Inferior parietal cortex (tissue), 1 donor: ENCODE data around the gene B3GNT8.
"Not testable (repeated sequence)": the region's sequence is repeated elsewhere in the genome, so short reads cannot be mapped to it uniquely, and the experiment has no call there.

Experiments
- DNase-seq: peaks from one replicate; pipeline ENCODE4 v3.0.0-alpha.2; 2016; ENCODE audit errors: extremely low spot score

The B3GNT8 gene

DNA sequence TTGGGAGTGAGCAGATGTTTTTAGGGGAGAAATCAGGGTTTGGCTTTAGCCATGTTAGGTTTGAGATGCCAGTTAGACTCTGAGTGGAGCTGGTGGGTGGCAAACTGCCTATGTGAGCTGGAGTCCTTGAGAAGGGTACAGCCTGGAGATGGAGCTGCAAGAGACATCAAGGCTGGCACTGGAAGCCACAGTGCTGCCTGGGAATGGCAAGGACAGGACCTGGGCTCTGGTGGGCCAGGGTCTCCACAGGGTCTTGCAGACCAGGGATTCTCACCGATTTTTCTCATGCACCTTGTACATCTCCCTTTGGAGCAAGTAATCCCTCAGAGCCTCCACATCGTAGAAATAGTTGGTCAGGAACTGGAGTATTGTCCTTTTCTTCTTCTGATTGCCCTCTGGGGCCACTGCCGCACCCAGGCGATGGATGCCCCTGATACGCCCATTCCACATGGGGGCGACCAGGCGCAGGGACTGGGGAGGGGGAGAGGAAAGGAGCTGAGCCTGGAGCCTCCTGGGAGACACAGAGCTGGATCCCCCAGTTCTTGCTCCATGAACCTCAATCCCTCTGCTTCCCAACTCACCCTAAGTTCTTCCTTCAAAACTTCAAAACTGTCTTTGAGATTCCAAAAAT lies 10.9 kb upstream of the B3GNT8 start:
- DNase-seq = no peak

DNA sequence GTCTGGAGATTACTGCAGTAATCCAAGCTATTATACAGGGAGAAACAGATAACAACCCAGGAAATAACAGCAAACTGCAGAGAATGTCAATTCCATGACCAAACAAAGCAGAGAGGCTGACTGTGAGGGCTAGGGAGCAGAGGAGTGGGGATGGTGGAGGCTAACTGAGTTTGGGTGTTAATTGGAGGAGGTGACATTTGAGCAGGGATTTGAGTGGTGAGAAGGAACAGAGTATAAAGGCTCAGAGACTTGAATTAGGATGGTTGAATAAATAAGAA lies 9.4 kb upstream of the B3GNT8 start:
- DNase-seq = no peak

DNA sequence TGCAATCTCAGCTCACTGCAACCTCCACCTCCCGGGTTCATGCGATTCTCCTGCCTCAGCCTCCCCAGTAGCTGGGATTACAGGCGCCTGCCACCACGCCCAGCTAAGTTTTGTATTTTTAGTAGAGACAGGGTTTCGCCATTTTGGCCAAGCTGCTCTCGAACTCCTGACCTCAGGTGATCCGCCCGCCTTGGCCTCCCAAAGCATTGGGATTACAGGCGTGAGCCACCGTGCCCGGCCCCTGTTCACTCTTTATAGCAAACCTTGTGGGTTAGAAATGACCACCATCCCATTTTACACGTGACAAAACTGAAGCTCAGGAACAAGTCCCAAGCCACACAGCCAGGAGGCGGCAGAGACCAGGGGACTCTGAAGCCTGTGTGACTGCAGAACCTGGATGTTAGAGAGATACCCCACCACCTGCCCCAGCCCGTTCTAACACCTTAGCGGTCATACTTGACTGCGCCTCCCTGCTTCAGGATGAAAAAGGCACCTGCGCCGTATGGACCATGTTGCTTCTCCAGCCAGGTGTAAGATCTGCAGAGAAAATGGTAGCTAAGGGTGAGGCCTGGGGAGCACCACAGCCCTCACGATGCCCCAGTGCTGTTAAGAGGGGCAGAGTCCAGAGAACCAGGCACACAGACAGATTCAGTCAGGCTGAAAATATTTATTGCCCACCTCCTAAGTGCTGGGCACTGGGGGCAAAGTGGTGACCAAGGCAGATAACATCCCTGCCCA lies 8.9 kb upstream of the B3GNT8 start:
- DNase-seq = no peak

- DNase-seq = not testable (repeated sequence)
These were observed 8.2 kb upstream of the B3GNT8 start for GRCh38 chr19:41435376-41435775.

- no peak for DNase-seq
These were observed 7.3 kb upstream of the B3GNT8 start for GRCh38 chr19:41434450-41434849.

- no peak for DNase-seq
These were observed 6.0 kb upstream of the B3GNT8 start for GRCh38 chr19:41433171-41433570.

- no peak for DNase-seq
These were observed 4.5 kb upstream of the B3GNT8 start for GRCh38 chr19:41431426-41432386.

DNA sequence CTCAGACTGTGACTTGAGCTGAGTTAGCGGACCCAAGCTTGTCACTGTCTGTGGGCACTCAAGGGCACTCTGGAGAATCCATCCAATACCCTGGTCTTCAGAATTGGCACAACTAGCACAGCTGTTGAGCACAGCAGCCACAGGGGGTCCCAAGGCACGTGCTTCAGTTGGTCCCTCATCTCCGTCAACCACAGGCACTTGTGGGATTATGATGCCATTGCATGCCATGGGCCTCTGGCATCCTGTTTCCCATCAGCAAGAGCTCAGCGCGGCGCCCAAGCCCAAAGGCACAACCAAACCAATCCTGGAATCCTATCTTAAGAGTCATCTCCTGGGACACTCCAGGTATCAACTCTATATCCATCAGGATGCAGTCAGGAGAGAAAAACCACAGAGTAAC lies 3.7 kb upstream of the B3GNT8 start:
- DNase-seq = no peak

DNA sequence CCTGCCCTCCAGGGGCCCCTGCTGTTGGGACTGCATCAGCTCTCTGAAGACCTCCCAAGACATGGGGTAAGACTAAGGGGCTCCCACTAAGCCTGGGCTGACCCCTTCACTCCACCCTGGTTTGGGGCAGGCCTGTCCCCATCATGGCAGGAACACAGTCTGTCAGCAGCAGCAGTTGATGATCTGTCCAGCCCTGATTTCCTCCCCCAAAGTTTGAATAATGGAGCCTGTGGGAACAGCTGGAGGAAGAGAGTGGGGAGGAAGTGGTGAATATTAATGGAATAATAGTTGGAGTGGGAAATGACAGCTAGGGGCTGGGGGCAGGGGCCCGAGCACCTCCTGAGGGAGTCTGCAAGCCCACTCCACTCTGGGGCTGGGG lies 1.3 kb upstream of the B3GNT8 start:
- no peak for DNase-seq

DNA sequence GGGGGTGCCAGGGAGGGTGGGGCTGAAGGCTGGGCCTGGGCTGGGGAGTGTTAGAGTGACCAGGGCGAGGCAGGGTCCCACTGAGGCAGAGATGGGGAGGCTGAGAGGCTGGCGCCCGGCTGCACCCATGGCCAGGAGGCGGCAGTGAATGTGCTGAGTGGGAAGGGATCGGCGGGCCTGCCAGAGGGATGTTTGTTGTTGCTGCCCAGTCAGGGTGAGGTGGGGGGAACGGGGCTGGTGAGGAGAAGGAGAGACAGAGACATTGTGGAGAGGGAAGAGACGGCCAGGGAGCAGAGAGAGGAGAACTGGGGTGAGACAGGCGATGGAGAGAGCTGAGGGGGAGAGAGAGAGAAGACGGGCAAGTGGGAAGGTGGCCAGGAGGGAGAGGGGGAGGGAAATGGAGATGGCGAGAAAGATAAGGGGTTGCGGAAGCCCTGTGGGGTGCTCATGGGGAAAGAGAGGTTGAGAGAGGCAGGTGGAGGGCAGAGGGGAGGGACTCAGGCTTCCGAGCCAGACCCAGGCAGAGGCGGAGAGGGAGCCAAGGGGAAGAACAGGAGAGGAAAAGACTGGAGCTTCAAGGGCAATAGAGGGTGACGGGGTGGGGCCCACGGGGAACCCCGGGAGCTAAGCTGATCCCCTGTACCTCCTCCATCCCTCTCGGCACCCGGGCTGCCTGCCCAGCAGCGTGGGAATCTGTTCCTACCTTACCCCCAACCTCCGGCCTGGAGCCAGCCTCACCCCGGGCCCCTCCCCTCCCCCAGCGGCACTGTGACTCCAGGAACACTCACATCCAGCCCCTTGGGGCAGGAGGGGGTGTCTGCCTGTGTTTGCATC lies 690 bp upstream of the B3GNT8 start:
- no peak for DNase-seq

GRCh38 chr19:41426116-41426841 lies 895 bp downstream of the B3GNT8 start:
- DNase-seq = no peak

DNA sequence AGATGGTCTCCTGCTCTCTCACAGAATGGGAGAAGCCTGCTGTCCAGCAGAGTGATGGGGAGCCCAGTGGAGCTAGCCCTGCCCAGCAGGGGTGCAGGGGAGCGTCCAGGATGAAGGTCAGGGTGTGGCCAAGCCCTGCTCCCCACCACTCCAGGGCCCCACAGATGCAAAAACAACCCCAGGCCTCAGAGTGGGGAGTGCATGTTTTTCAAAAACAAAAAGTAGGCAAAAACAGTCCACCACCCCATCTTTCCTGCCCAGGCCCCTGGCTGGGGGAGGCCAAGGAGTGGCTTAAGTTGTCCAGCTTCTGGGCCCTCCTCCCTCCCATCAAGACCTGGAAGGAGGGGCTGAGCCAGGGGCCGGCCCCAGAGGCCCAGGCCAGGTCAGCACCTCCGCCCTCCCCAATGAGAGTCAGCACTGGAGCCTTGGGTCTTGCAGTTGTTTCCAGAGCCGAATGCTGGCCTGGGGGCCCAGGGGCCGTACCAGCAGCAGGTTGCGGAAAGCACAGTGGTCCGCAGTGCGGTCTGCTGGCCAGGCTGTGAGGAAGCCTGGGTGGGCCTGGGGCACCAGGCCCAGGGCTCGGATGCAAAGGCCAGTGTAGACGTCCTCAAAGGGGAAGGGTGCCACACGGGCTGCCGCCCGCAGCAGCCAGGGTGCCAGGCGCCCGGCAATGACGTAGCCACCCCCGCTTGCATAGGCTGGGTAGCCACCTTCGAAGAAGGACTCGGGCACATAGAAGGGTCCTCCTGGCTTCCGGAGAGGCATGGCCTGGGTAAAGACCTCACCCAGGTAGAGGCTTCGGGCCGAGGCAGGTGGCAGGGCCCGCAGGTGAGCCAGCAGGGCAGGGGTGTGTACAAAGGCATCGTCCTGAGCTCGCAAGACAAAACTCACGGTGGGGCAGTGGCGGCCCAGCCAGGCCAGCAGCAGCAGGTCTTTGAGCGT lies 1.7 kb downstream of the B3GNT8 start:
- no peak for DNase-seq

- DNase-seq = no peak
These were observed 2.6 kb downstream of the B3GNT8 start for GRCh38 chr19:41424335-41425173.

DNA sequence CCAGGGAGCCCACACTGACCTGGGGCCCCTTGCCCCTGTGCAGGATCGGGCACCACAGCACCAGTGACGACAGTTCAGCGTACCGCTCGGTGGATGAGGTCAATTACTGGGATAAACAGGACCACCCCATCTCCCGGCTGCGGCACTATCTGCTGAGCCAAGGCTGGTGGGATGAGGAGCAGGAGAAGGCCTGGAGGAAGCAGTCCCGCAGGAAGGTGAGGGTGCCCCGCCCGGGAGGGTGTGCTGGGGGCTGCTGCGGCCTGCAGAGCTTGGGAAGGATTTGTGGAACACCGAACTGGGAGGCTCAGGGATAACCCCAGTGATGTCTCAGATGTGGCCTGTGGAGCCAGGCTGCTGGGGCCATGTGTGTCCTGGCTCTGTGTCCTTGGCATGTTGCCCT lies 4.2 kb downstream of the B3GNT8 start:
- no peak for DNase-seq

DNA sequence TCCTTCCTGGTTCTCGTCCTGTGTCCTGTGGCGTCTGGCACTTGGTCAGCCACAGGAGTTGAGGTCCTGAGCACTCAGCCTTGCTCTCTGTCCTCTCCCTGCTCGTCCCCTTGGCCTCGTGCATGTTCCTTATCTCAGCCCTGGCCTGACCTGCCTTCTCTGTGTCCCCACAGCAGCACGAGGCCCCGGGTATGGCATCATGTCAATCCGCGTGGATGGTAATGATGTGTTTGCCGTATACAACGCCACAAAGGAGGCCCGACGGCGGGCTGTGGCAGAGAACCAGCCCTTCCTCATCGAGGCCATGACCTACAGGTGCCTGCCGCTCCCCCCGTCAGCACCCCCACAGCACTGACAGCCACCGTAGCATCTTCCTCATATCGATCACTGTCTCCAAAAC lies 4.7 kb downstream of the B3GNT8 start:
- no peak for DNase-seq

DNA sequence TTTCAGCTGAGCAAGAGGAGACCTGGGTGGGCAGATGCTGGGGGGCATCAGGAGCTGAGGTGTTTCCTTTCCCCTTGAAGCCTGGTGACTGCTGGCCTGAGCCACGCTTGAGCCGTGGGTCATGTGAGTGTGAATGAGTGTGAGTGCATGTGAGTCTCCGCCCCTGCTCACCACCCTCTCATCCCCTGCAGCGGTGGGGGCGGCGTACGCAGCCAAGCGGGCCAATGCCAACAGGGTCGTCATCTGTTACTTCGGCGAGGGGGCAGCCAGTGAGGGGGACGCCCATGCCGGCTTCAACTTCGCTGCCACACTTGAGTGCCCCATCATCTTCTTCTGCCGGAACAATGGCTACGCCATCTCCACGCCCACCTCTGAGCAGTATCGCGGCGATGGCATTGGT lies 5.2 kb downstream of the B3GNT8 start:
- no peak for DNase-seq

GRCh38 chr19:41421314-41421713 lies 5.9 kb downstream of the B3GNT8 start:
- no peak for DNase-seq

GRCh38 chr19:41420101-41420880 lies 6.9 kb downstream of the B3GNT8 start:
- no peak for DNase-seq
